OCI-LY7 (cell line): ENCODE data around the gene CIROP. TPM values are rescaled to one million over a fixed set of nuclear protein-coding genes. Genes with fewer than 3 reads are reported as not detected.

Experiments
- BruUV-seq: library from RNA; stranded (reverse); fragments of 400-500 nt; replicated peaks from 2 replicates; lab custom pipeline; 2021; lab: Mats Ljungman, UMichigan
- CTCF ChIA-PET: fragments of 300-600 bp; sonication (Branson Sonifier 250); formaldehyde crosslinking; loops from one replicate; lab custom pipeline; 2022; ENCODE audit warnings: antibody characterized with exemption; ENCODE audit not compliant: unreplicated experiment; lab: Charles Lee
- POLR2A ChIA-PET: fragments of 300-600 bp; sonication (Branson Sonifier 250); formaldehyde crosslinking; loops from one replicate; lab custom pipeline; 2022; ENCODE audit warnings: antibody characterized with exemption; lab: Charles Lee
- DNase-seq: peaks from one replicate; pipeline ENCODE4 v3.0.0-alpha.2; 2015; ENCODE audit warnings: low spot score
- H2AFZ ChIP-seq: fragments of 200-600 bp; sonication (generic), shearing (Covaris generic); 2 replicates; pipeline ENCODE4 v1.6.1; 2014; ENCODE audit warnings: mild to moderate bottlenecking, antibody characterized with exemption, low read length, moderate library complexity
- H3K27ac ChIP-seq: fragments of 200-600 bp; sonication (generic); 2 replicates; pipeline ENCODE4 v1.5.1; 2014; ENCODE audit warnings: mixed run types, low read depth, mild to moderate bottlenecking, moderate library complexity, low read length, inconsistent platforms; ENCODE audit not compliant: poor library complexity, severe bottlenecking
- H3K36me3 ChIP-seq: fragments of 200-600 bp; sonication (generic); 2 replicates; pipeline ENCODE4 v1.6.1; 2014; ENCODE audit warnings: mild to moderate bottlenecking, antibody characterized with exemption, low read length, moderate library complexity, mixed read lengths; ENCODE audit not compliant: insufficient read depth
- H3K4me1 ChIP-seq: fragments of 200-600 bp; sonication (generic); 2 replicates; pipeline ENCODE4 v1.5.1; 2014; ENCODE audit warnings: mild to moderate bottlenecking, low read length; ENCODE audit not compliant: insufficient read depth, poor library complexity, severe bottlenecking
- H3K4me2 ChIP-seq: fragments of 200-600 bp; sonication (generic); 2 replicates; pipeline ENCODE4 v1.6.1; 2014; ENCODE audit warnings: mild to moderate bottlenecking, low read length
- H3K4me3 ChIP-seq: fragments of 200-600 bp; sonication (generic); 2 replicates; pipeline ENCODE4 v1.5.1; 2014; ENCODE audit warnings: mild to moderate bottlenecking, low read depth, low read length; ENCODE audit not compliant: poor library complexity, severe bottlenecking
- H3K79me2 ChIP-seq: fragments of 200-600 bp; sonication (generic); 2 replicates; pipeline ENCODE4 v1.6.1; 2016; ENCODE audit warnings: low read depth, mild to moderate bottlenecking, low read length, moderate library complexity, mixed read lengths; ENCODE audit not compliant: insufficient read depth
- H3K9me2 ChIP-seq: fragments of 200-600 bp; sonication (generic); 2 replicates; pipeline ENCODE4 v1.6.1; 2016; ENCODE audit warnings: mild to moderate bottlenecking, low read length, mixed read lengths; ENCODE audit not compliant: insufficient read depth
- H3K9me3 ChIP-seq: fragments of 200-600 bp; sonication (generic); 2 replicates; pipeline ENCODE4 v1.6.1; 2014; ENCODE audit warnings: mild to moderate bottlenecking, mixed run types, low read length, mixed read lengths
- H4K20me1 ChIP-seq: fragments of 200-600 bp; sonication (generic); 2 replicates; pipeline ENCODE4 v1.6.1; 2014; ENCODE audit warnings: mild to moderate bottlenecking, antibody characterized with exemption, low read length, moderate library complexity, mixed read lengths; ENCODE audit not compliant: insufficient read depth
- EZH2phosphoT487 ChIP-seq: fragments of 200-600 bp; sonication (generic); IDR thresholded peaks from 2 replicates; pipeline ENCODE4 v1.6.1; 2018; ENCODE audit warnings: low read depth, borderline replicate concordance, mild to moderate bottlenecking, mixed run types, antibody characterized with exemption, low read length, moderate library complexity, mixed read lengths
- intact Hi-C: fragments of 100-400 bp; cut with micrococcal nuclease; formaldehyde crosslinking; loops from one replicate; pipeline ENCODE4 v1.10.0; 2022; ENCODE audit not compliant: unreplicated experiment
- total RNA-seq, 2 experiments: library from RNA; depleted of rRNA in 1 of 2; stranded (reverse); fragments of >200 nt in 1 of 2; shearing (Covaris generic) in 1 of 2; gene quantifications; 2 replicates each; pipeline ENCODE4 v1.2.3, GENCODE V29; 2014 to 2022
- TF ChIP-seq, protein P1 (sequence below): fragments of 200-600 bp; sonication (generic); conservative IDR thresholded peaks from 2 replicates; pipeline ENCODE4 v1.5.1; 2014; ENCODE audit warnings: mild to moderate bottlenecking, antibody characterized with exemption, low read length, moderate library complexity, mixed read lengths

Gene CIROP
- total RNA-seq, 2 experiments from 2014 or later: not detected

DNA sequence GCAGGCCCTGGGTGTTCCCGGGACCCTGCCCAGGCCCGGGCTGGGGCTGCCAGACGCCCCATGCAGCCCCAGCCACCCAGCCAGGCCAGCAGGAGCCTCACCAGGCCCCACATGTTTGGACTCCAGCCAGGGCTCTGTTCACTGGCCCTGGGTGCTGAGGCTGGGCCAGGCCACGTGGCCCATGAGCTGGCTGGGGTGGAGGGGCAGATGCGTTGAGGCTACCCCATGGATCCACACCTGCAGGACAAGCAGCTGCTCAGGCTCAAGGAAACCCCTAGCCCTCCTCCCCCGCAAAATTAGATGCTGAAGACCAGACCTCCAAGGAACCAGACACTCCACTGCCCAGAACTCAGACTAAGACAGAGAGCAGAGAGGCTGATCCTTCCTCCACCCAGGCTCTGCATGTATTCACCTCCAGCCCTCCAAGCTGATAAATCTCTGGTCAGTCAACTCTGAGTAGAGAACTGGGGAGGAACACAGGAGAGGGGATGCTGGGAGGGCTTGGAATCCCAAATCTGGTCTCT, 49.1 kb downstream of the CIROP start:
- H3K9me2 ChIP-seq: no peaks in the 10 kb centered on the region
- H2AFZ ChIP-seq: no peak overlapping the region
- ChIA-PET CTCF (interaction anchor here (0.6 to 1.0 kb wide), 3 partner anchors 61 to 135 kb away, joined by 3 read pairs; no protein-coding TSS in a partner anchor), POLR2A (no interaction called here)
- H3K79me2 ChIP-seq: no peaks in the 10 kb centered on the region
- H4K20me1 ChIP-seq: no peaks in the 10 kb centered on the region
- intact Hi-C loops: loop anchor here (10.0 kb wide), 1 partner anchor 481 kb away; no protein-coding TSS in a partner anchor
- H3K4me3 ChIP-seq: no peak overlapping the region
- TF ChIP-seq, protein P1, sequence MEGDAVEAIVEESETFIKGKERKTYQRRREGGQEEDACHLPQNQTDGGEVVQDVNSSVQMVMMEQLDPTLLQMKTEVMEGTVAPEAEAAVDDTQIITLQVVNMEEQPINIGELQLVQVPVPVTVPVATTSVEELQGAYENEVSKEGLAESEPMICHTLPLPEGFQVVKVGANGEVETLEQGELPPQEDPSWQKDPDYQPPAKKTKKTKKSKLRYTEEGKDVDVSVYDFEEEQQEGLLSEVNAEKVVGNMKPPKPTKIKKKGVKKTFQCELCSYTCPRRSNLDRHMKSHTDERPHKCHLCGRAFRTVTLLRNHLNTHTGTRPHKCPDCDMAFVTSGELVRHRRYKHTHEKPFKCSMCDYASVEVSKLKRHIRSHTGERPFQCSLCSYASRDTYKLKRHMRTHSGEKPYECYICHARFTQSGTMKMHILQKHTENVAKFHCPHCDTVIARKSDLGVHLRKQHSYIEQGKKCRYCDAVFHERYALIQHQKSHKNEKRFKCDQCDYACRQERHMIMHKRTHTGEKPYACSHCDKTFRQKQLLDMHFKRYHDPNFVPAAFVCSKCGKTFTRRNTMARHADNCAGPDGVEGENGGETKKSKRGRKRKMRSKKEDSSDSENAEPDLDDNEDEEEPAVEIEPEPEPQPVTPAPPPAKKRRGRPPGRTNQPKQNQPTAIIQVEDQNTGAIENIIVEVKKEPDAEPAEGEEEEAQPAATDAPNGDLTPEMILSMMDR: no peak
- no peak for TF ChIP-seq EZH2phosphoT487
- no peaks in the 10 kb centered on the region for H3K9me3 ChIP-seq
- H3K27ac ChIP-seq: no peak overlapping the region
- no TSS peak for BruUV-seq
- H3K4me1 ChIP-seq: peaks cover 27% of the 10 kb centered on the region
- H3K36me3 ChIP-seq: peaks cover 23% of the 10 kb centered on the region
- DNase-seq: no peak
- H3K4me2 ChIP-seq: no peak overlapping the region

DNA sequence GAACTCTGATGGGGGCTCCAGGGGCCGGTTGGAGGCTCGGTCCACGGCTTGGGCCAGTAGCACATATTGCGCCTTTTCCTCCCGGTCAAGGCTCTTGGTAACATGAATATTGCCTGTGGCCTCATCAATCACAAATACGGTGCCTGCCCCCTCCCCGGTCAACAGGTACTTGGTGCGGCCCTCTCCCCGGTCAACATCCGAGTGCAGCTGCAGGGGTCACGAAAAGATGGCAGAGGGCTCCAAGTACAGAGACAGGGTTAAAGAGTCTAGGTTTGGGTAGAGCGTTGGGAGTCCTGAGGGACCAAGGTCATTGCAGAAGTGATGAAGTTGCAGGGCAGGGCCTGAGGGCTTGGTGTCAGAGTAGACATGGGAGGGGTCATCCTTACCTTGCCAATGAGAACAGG, 49.6 kb downstream of the CIROP start:
- CTCF ChIA-PET: interaction anchor here (0.6 to 1.9 kb wide), 5 partner anchors 60 to 134 kb away, joined by 3 to 5 read pairs (median 3); no protein-coding TSS in a partner anchor
- peaks cover 18% of the 10 kb centered on the region for H3K36me3 ChIP-seq
- H4K20me1 ChIP-seq: no peaks in the 10 kb centered on the region
- TF ChIP-seq, protein P1: no peak
- TF ChIP-seq EZH2phosphoT487: no peak
- no peaks in the 10 kb centered on the region for H3K9me2 ChIP-seq
- BruUV-seq: no TSS peak
- no peak overlapping the region for H2AFZ ChIP-seq
- H3K9me3 ChIP-seq: no peaks in the 10 kb centered on the region
- intact Hi-C loops: loop anchor here (10.0 kb wide), 1 partner anchor 480 kb away; no protein-coding TSS in a partner anchor
- H3K79me2 ChIP-seq: no peaks in the 10 kb centered on the region
- H3K4me2 ChIP-seq: no peak overlapping the region
- POLR2A ChIA-PET: interaction anchor here (0.5 kb wide), 1 partner anchor 100 kb away, joined by 3 read pairs; no protein-coding TSS in a partner anchor
- no peak overlapping the region for H3K4me3 ChIP-seq
- DNase-seq: no peak
- no peak overlapping the region for H3K27ac ChIP-seq
- H3K4me1 ChIP-seq: peaks cover 27% of the 10 kb centered on the region
